Activated T-helper 1 cell treated with anti-CD3 and anti-CD28 coated beads, Interleukin-12 subunit alpha, Interleukin-12 subunit beta, Interleukin-2, Interleukin-4 antibody, amounts not matched to agents 30 ng/mL and 10 ng/mL and 1 ng/mL, durations not matched to agents 14 hours and 24 hours and 36 hours (primary cell): ENCODE measurements around the gene MYBPH. TPM values are rescaled to one million over a fixed set of nuclear protein-coding genes. Genes with fewer than 3 reads are reported as not detected.

Experiments used
- DNase-seq: peaks from one replicate; pipeline ENCODE4 v3.0.0; 2021; ENCODE audit warnings: low spot score
- H3K27ac Mint-ChIP-seq: one replicate; pipeline ENCODE4 v1.8.0; 2021; ENCODE audit warnings: mild to moderate bottlenecking, mixed read lengths
- H3K27me3 Mint-ChIP-seq: one replicate; pipeline ENCODE4 v1.8.0; 2022; ENCODE audit warnings: mild to moderate bottlenecking, moderate library complexity, mixed read lengths; ENCODE audit not compliant: insufficient read depth
- H3K36me3 Mint-ChIP-seq: one replicate; pipeline ENCODE4 v1.8.0; 2021; ENCODE audit warnings: low read depth, mixed read lengths
- H3K4me1 Mint-ChIP-seq: one replicate; pipeline ENCODE4 v1.8.0; 2021; ENCODE audit warnings: low read depth, mixed read lengths
- H3K4me3 Mint-ChIP-seq: one replicate; pipeline ENCODE4 v1.8.0; 2021; ENCODE audit warnings: mild to moderate bottlenecking, moderate library complexity, mixed read lengths
- H3K9me3 Mint-ChIP-seq: one replicate; pipeline ENCODE4 v1.8.0; 2021; ENCODE audit warnings: mixed read lengths
- intact Hi-C: fragments of 100-400 bp; cut with micrococcal nuclease; formaldehyde crosslinking; loops from one replicate; pipeline ENCODE4 v1.15.1; 2024
- total RNA-seq: library from RNA; stranded (reverse); gene quantifications from 2 replicates; pipeline ENCODE4 v1.2.3, GENCODE V29; 2022

The MYBPH gene
- total RNA-seq, 1 donor from 2014 or later: not detected

DNA sequence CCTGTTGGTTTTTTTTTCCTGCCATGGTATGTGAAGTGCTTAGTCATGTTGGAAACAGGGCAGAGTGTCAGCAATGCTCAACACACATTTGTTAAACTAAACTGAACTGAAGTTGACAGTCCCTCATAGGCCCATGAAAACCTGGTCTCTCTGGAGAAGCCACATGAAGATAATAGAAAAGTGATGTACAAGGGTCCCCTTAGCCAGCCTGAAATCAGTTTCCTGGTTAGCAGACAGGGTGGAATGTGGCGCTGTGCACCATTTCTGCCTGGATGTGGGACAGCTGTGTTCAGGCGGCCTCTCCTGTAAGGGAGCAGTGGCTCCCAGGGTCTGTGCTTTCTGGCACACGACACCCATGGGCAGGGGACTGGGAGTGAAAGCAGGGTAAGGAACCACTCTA, 20.7 kb upstream of the MYBPH start:
- peaks cover 8% of the 10 kb centered on the region for H3K27me3 Mint-ChIP-seq
- intact Hi-C loops: no loop called here
- H3K4me3 Mint-ChIP-seq: no peak overlapping the region
- no peak for DNase-seq
- no peaks in the 10 kb centered on the region for H3K36me3 Mint-ChIP-seq
- H3K4me1 Mint-ChIP-seq: no peaks in the 10 kb centered on the region
- no peaks in the 10 kb centered on the region for H3K9me3 Mint-ChIP-seq
- H3K27ac Mint-ChIP-seq: no peak overlapping the region

DNA sequence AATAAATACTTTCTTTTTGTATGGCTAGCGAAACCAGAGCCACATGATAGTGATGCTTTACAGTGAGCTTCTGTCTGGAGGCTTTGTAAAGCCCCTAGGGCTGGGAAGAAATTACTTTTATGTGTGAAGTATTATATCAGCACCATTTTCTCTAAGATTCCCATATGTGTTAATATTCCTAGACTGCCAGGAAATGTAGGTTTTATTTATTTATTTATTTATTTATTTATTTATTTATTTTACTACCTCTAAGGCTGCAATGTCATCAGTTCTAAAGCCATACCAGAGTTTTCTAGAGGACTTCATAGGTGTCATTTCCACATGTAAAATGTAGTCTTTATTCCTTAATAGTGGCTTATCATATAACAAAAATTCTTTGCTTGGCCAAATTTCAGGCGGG, 15.3 kb upstream of the MYBPH start:
- Mint-ChIP-seq H3K36me3 (no peaks in the 10 kb centered on the region), H3K4me3 (no peak overlapping the region), H3K27ac (no peak overlapping the region), H3K4me1 (no peaks in the 10 kb centered on the region), H3K27me3 (peaks cover 7% of the 10 kb centered on the region), H3K9me3 (no peaks in the 10 kb centered on the region)
- DNase-seq: no peak
- intact Hi-C loops: no loop called here

DNA sequence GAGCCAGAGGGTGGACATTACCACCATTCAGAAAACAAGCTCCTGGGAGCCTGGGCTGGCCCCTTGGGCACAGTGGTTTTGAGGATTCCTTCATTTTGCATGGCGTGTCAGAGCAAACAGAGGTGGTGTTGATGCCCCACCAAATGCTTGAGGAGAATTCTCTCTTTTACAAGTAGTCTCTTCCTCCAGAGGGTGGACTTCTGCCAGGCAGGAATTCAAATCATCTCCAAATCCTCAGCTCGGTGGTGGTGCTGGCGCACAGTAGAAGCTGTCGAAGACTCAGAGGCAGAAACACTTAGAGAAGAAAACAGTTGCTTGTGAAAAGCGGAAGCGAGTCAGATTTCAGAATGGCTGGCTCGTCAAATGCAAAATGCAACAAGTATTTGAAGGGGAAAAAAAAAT, 14.3 kb upstream of the MYBPH start:
- H3K4me3 Mint-ChIP-seq: no peak overlapping the region
- intact Hi-C loops: no loop called here

DNA sequence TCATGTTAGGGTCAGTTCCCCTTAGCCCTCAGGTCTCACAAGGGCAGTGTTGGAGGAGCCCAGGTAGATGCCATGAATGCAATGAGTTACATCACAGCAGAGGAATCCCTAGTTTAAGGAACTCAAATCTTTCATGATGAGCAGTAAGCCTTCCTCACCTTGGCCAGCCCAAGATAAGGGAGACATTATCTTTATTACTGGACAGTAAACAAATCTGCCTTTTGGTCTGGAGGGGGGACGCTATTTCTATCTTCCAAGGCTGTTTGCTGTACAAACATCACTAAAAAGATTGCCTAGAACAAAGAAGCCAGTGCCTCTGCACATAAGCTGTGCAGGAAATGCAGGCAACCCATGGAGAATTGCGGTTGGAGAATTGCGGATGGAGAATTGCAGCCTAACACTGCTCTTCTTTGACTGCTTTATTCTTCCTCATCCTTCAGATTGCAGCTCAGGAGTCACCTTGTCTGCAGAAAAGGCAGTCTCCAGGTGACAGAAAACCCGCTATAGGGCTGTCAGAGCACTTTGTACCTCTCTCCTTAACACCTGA, 13.1 kb upstream of the MYBPH start:
- Mint-ChIP-seq H3K27me3 (peaks cover 9% of the 10 kb centered on the region), H3K27ac (no peak overlapping the region), H3K36me3 (no peaks in the 10 kb centered on the region), H3K9me3 (no peaks in the 10 kb centered on the region), H3K4me3 (no peak overlapping the region), H3K4me1 (no peaks in the 10 kb centered on the region)
- intact Hi-C loops: no loop called here
- no peak for DNase-seq

More for the DNA sequence above, 14.3 kb upstream of the MYBPH start:
- no peaks in the 10 kb centered on the region for H3K4me1 Mint-ChIP-seq
- no peak overlapping the region for H3K27ac Mint-ChIP-seq
- H3K36me3 Mint-ChIP-seq: no peaks in the 10 kb centered on the region
- H3K27me3 Mint-ChIP-seq: peaks cover 9% of the 10 kb centered on the region
- DNase-seq: no peak
- H3K9me3 Mint-ChIP-seq: no peaks in the 10 kb centered on the region

DNA sequence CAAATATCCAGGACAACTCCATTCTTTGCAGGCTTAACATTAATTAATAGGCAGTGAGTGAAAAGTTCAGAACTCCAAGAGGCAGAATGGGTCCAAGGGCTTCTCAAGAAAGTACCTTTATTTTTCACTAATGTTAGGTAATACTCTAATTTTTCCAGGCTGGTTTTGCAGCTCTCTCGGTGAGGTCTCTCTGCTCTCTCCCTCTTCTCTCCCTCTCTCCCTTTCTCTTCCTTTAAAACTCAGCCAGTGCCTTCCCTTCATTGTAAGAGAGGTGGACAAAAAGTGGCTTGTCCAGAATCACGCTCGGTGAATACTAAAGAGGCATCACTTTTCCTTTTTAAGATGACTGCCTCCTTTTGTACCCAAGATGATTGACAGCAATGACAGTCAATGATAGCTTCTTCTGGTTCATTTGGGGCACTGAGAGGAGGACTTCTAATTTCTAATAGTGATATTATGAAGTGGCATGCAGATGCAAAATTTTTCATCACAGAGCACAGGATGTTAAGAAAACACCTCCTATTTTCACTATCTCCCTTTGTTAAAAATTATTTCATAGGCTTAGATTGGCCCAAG, 12.2 kb upstream of the MYBPH start:
- Mint-ChIP-seq H3K36me3 (no peaks in the 10 kb centered on the region), H3K4me3 (no peak overlapping the region), H3K4me1 (no peaks in the 10 kb centered on the region), H3K27ac (no peak overlapping the region), H3K27me3 (peaks cover 9% of the 10 kb centered on the region), H3K9me3 (no peaks in the 10 kb centered on the region)
- DNase-seq: no peak
- intact Hi-C loops: no loop called here

DNA sequence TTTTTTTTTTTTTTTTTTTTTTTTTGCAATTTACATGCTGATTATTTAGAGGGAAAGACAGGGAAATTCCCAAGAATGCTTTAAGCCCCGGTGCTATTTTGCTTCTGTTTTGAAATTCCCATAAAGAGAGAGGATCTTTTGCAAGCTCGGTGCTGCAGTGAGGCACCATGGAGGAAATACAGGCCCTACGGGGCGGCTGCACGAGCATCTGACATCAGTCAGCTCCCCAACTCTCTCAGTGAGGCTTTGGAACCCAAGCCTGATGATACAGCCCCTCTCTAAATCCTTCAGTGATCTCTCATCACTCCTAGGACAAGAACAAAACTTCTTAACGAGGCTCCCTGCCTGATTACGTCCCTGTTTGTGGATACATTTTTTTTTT, 11.7 kb upstream of the MYBPH start:
- H3K4me3 Mint-ChIP-seq: no peak overlapping the region
- H3K9me3 Mint-ChIP-seq: no peaks in the 10 kb centered on the region

DNA sequence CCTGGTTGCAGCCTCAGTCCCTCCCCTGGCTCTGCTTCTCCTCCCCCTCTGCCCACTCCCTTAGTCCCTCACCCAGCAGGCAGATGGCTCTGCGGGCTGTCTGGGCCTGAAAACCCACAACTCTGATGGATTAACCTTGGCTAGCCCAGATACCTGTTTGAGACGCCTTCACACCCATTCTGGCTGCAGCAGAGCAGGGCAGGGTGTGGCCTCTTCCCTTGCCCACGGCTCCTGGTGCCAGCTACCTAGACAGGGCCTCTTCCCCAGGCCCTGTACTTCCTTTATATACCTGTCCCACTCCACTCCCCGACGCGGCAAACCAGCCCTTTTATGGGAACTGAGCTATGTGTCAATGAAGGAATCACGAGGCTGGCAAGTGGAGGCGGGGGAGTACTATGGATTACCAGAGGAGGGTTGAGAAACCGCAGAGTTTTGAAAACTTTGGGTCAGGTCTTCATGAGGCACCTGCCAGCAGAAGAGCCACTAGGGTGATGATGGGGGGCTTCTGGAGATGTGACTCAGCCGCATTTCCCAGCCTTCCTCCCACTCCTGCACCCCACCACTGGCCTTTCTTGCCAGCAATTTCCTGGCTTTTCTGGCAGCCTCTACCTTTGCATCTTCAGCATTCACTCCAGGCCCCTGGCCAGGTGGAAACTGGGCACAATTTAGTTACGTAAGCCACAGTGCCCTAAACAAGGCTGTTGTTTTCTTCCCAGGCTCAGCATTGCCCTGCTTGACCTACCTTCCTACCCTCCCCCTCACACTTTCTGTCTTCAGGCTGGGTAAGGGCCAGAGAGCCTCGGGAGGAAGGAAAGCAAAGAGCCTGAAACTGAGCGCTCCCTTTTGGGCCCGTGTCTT, 11.0 kb upstream of the MYBPH start, which contains the start of gene CHI3L1:
Gene CHI3L1, minus strand, starts transcription at position 259 of the 858 bp plus-strand sequence. Its CDS starts 81 bp downstream, at position 178.
- H3K4me1 Mint-ChIP-seq: no peaks in the 10 kb centered on the region
- intact Hi-C loops: no loop called here
- no peak within 1 kb of the TSS for H3K4me3 Mint-ChIP-seq
- DNase-seq: no peak
- no peak within 1 kb of the TSS for H3K27ac Mint-ChIP-seq
- no peaks in the 10 kb centered on the region for H3K9me3 Mint-ChIP-seq
- peaks cover 9% of the 10 kb centered on the region for H3K27me3 Mint-ChIP-seq
- no peaks in the 10 kb centered on the region for H3K36me3 Mint-ChIP-seq

More for the DNA sequence above, 11.7 kb upstream of the MYBPH start:
- Mint-ChIP-seq H3K36me3 (no peaks in the 10 kb centered on the region), H3K27me3 (peaks cover 9% of the 10 kb centered on the region), H3K27ac (no peak overlapping the region), H3K4me1 (no peaks in the 10 kb centered on the region)
- intact Hi-C loops: no loop called here
- DNase-seq: no peak

DNA sequence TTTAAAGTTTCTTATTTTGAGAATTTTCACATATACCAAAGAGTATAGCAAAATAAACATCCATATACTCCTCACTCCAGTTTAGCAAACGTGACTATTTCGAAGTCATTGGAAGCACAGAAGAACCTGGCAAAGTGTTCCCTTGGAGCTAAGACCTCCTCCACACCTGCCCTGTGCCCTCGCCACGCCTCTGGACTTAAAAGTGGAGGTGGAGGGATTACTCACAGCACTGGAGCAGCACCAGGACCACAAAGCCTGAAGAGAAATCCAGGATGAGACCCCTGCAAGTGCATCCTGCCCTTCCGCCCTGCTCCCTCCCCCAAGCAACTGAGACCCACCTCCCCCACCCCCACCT, 10.4 kb upstream of the MYBPH start:
- no peaks in the 10 kb centered on the region for H3K36me3 Mint-ChIP-seq
- no peaks in the 10 kb centered on the region for H3K4me1 Mint-ChIP-seq
- H3K9me3 Mint-ChIP-seq: no peaks in the 10 kb centered on the region
- intact Hi-C loops: no loop called here
- H3K27me3 Mint-ChIP-seq: peaks cover 9% of the 10 kb centered on the region
- H3K4me3 Mint-ChIP-seq: no peak overlapping the region
- H3K27ac Mint-ChIP-seq: no peak overlapping the region
- no peak for DNase-seq

DNA sequence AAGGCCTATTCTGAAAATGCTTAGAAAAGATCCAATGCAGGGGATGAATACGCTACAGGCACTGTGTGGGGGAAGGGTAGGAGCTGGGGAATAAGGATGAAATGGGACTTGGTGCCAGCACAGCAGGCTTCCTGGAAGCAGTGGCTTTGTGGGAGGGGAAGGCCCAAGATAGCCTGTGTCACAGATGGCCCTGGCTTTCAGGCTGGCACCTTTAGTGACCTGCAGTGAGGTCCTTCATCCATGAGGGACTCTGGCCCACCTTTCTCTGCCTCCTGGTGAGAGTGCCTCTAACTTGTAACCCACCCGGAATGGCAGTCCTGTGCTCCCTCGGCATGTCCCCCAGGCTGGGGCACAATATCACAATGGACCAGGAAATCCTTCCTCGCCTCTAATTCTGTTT, 10.0 kb upstream of the MYBPH start:
- H3K4me3 Mint-ChIP-seq: no peak overlapping the region
- H3K27me3 Mint-ChIP-seq: peaks cover 9% of the 10 kb centered on the region
- H3K36me3 Mint-ChIP-seq: no peaks in the 10 kb centered on the region
- intact Hi-C loops: no loop called here
- H3K27ac Mint-ChIP-seq: no peak overlapping the region
- H3K4me1 Mint-ChIP-seq: no peaks in the 10 kb centered on the region
- H3K9me3 Mint-ChIP-seq: no peaks in the 10 kb centered on the region
- DNase-seq: no peak

DNA sequence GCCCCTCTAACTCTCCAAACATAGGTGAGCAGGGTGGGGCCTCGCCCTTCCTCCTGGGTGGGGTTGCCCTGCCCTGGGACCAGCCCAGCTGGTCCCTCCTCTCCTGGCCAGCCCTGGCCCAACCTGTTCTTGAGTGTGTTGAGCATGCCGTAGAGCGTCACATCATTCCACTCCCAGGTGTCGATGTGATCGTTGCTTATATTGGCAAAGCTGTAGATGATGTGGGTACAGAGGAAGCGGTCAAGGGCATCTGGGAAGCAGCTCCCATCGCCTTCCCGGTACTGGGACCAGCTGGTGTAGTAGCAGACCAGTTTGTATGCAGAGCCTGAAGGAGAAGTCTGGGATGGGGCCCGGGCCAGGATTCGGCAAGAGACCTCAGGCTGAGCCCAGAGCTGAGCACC, 9.4 kb upstream of the MYBPH start:
- intact Hi-C loops: no loop called here
- H3K36me3 Mint-ChIP-seq: no peaks in the 10 kb centered on the region
- no peak overlapping the region for H3K27ac Mint-ChIP-seq
- H3K4me1 Mint-ChIP-seq: no peaks in the 10 kb centered on the region
- H3K27me3 Mint-ChIP-seq: peaks cover 9% of the 10 kb centered on the region
- no peaks in the 10 kb centered on the region for H3K9me3 Mint-ChIP-seq
- no peak overlapping the region for H3K4me3 Mint-ChIP-seq
- no peak for DNase-seq

DNA sequence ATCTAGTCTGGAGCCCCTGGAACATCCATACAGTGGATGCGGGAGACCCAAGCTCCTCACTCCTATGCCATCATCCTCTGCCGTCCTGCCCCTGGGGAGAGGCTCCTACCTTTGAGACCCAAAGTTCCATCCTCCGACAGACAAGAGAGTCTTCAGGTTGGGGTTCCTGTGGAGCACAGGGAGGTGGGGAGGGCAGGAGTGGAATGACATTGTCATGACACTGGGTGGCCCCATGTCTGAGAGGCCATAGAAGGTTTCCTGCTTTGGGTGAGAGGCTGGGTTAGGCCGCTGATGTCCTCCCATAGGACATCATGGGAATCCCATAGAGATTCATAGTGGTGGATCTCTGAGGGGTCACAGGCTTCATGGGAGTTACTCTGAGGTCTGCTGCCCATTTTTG, 8.8 kb upstream of the MYBPH start:
- Mint-ChIP-seq H3K4me3 (no peak overlapping the region), H3K36me3 (no peaks in the 10 kb centered on the region), H3K27me3 (peaks cover 9% of the 10 kb centered on the region), H3K4me1 (no peaks in the 10 kb centered on the region), H3K27ac (no peak overlapping the region), H3K9me3 (no peaks in the 10 kb centered on the region)
- DNase-seq: no peak
- intact Hi-C loops: no loop called here

DNA sequence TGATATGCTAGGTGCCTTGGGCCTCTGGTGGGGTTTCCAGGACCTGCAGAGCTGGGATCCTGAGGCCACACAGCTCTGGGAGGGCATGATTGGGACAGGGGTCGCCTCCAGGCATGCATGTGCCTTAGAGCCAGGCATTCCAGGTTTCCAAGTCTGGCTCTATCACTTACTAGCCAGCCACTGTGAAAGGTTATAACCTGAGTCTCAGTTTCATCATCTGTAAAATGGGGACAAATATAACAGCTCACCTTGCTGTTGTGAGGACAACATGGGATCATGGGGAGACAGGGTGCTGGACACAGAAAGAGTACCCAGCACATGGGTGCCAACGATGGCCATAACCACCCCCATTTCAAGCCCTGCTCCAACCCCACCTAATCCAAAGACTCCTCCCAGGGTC, 8.2 kb upstream of the MYBPH start:
- intact Hi-C loops: no loop called here
- Mint-ChIP-seq H3K4me1 (no peaks in the 10 kb centered on the region), H3K27me3 (peaks cover 9% of the 10 kb centered on the region), H3K4me3 (no peak overlapping the region), H3K36me3 (no peaks in the 10 kb centered on the region), H3K9me3 (no peaks in the 10 kb centered on the region), H3K27ac (no peak overlapping the region)
- no peak for DNase-seq

DNA sequence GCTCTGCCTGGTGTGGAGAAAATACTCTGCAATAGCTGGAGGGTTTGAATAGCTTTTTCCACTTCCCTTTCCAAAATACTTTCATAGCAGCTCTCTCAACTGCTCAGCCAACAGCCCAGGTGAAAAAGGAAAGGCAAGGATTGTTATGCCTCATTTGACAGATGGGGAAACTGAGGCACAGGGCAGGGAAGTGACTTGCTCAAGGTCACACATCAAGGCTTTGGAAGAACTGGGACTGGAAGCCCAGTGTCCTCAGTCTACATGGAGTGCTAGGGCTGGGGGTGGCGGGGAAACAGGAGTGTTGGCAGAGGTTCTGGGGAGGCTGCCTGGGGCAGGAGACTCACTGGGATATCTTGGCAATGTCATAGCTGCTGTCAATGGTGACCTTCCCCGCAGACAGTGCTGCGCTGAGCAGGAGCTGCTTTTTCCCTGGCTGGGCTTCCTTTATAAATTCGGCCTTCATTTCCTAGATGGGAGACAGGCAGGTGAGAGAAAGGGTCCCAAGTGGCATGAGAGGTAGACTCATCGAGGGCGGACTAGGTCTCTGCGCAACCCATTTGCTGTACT, 6.8 kb upstream of the MYBPH start:
- no peak for DNase-seq
- Mint-ChIP-seq H3K27me3 (peaks cover 2% of the 10 kb centered on the region), H3K27ac (no peak overlapping the region), H3K4me1 (no peaks in the 10 kb centered on the region), H3K9me3 (no peaks in the 10 kb centered on the region), H3K4me3 (no peak overlapping the region), H3K36me3 (no peaks in the 10 kb centered on the region)
- intact Hi-C loops: no loop called here
